ENCODE measurements around the gene ACTR3C.

DNA sequence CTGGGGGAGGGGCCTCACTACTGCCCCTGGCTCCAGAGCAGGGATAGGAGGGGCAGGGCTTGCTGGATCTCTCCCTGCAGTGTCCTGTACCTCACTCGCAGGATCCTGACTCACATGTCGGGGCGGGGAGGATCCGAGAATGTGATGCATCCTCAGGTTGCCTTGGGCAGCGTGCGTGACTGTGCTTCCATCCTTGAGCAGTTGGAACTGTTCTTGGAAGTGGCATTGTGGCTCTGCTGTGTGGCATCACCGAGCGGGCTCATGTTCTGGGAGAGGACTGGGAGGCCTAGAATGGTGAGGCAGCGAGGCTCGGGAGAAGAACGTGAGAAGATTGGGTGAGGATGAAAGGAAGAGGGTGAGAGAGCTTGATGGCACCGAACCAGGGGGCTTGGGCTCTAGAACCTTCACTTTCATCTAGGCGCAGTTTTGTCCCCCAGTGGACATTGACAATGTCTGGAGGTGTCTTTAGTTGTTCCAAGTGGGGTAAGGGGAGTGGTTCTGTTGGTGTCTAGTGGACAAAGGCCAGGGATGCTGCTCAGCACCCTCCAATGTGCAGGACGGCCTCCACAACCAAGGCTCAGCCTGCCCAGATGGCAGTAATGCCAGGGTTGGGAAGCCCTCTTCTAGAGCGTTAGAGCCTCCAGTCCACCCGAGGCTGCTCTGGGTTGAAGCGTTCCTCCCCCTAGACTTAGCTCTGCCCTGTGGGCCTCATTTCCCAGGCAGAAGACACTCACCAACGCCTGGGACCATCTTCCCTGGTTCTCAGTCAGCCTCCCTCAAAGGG, 9.7 kb upstream of the ACTR3C start:
- TF ChIP-seq, protein P1, sequence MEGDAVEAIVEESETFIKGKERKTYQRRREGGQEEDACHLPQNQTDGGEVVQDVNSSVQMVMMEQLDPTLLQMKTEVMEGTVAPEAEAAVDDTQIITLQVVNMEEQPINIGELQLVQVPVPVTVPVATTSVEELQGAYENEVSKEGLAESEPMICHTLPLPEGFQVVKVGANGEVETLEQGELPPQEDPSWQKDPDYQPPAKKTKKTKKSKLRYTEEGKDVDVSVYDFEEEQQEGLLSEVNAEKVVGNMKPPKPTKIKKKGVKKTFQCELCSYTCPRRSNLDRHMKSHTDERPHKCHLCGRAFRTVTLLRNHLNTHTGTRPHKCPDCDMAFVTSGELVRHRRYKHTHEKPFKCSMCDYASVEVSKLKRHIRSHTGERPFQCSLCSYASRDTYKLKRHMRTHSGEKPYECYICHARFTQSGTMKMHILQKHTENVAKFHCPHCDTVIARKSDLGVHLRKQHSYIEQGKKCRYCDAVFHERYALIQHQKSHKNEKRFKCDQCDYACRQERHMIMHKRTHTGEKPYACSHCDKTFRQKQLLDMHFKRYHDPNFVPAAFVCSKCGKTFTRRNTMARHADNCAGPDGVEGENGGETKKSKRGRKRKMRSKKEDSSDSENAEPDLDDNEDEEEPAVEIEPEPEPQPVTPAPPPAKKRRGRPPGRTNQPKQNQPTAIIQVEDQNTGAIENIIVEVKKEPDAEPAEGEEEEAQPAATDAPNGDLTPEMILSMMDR (IDR thresholded peaks at IDR 0.05; ENCODE audit: low read depth, low read length, poor library complexity, severe bottlenecking), result no peak
- TF ChIP-seq EZH2phosphoT487 (IDR thresholded peaks at IDR 0.05; ENCODE audit: borderline replicate concordance, low read length), result no peak

Data from DOHH2 (cell line).